Measurements from ENCODE around the gene GTF3C2. TPM values are rescaled to one million over a fixed set of nuclear protein-coding genes. Genes with fewer than 3 reads are reported as not detected.
"Not testable (repeated sequence)": the region's sequence is repeated elsewhere in the genome, so short reads cannot be mapped to it uniquely, and the experiment has no call there.

Gene GTF3C2
- total and polyA plus RNA-seq, 3 experiments from 2014 or later: 43.5 to 81.7 (median 76.7) TPM

GRCh38 chr2:27324720-27325119, 31.8 kb downstream of the GTF3C2 start:
- H3K27me3 Mint-ChIP-seq: no peaks in the 10 kb centered on the region
- Histone ChIP-seq H3K27me3 (ENCODE audit: insufficient read depth, low read length, poor library complexity, severe bottlenecking) (no peaks in the 10 kb centered on the region), H3K27ac (ENCODE audit: low read depth, low read length) (no peak overlapping the region), H3K4me1 (ENCODE audit: insufficient read depth, low read length) (peaks cover 15% of the 10 kb centered on the region), H3K4me3 (ENCODE audit: low read length) (no peak overlapping the region), H3K36me3 (ENCODE audit: insufficient read depth, low read length) (peaks cover 18% of the 10 kb centered on the region), H3K9me3 (ENCODE audit: low read length) (no peaks in the 10 kb centered on the region)
- peaks cover 19 to 36% (median 21%) of the 10 kb centered on the region in 3 donors for H3K4me1 Mint-ChIP-seq
- CTCF ChIA-PET: interaction anchor here (1.5 kb wide), 1 partner anchor 359 kb away, joined by 3 read pairs; no protein-coding TSS in a partner anchor
- DNase-seq: no peak
- peaks cover 5 to 51% (median 21%) of the 10 kb centered on the region in 3 donors for H3K36me3 Mint-ChIP-seq
- no peaks in the 10 kb centered on the region for H3K9me3 Mint-ChIP-seq
- POLR2A ChIA-PET: no interaction called here
- H3K27ac Mint-ChIP-seq: peak overlapping the region in 7 of 8 donors; percentile 55 to 100 (median 66)
- H3K4me3 Mint-ChIP-seq: peak overlapping the region; percentile 24 to 99 (median 81)

DNA sequence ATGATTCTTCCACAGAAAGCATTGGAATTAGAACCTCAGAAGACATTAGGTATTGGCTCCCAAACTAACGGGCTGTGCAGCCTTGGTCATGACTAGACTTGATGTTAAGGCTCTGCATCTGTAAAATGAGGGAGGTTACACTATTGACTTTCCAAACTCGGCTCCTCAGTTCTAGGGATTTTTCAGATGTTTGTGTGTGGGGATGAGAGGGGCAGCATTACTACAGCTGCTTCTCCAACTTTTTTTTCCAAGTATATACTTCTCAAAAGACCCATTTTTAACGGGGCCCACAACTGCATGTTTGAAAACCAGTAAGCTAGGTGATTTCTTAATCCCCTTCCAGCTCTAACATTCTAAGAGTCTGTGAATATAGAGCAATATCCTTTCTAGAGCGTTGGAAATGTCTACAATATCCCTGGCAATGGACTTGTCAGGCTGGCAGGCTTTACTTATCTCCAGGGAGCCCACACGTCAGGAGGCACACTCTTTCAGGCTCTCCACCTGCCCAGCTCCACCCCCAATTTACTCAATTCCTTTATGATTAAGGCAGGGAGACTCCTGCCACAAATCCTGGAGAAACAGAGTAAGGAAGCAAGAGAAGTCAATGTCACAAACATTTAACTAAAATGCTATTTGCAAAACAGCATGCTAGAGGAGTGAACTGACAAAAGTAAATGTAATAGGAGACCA, 32.8 kb downstream of the GTF3C2 start:
- Mint-ChIP-seq H3K36me3 (peaks cover 5 to 41% (median 21%) of the 10 kb centered on the region in 3 donors), H3K27ac (peak overlapping the region; percentile 94 to 100 (median 99)), H3K4me3 (peak overlapping the region; percentile 91 to 99 (median 97)), H3K4me1 (peaks cover 19 to 36% (median 21%) of the 10 kb centered on the region in 3 donors), H3K9me3 (no peaks in the 10 kb centered on the region), H3K27me3 (no peaks in the 10 kb centered on the region)
- H3K27me3 ChIP-seq (ENCODE audit: insufficient read depth, low read length, poor library complexity, severe bottlenecking): no peaks in the 10 kb centered on the region
- POLR2A ChIA-PET: no interaction called here
- H3K9me3 ChIP-seq (ENCODE audit: low read length): no peaks in the 10 kb centered on the region
- peak overlapping the region; percentile 87 for H3K4me3 ChIP-seq (ENCODE audit: low read length)
- DNase-seq: no peak
- peak overlapping the region; percentile 89 for H3K27ac ChIP-seq (ENCODE audit: low read depth, low read length)
- peaks cover 10% of the 10 kb centered on the region for H3K36me3 ChIP-seq (ENCODE audit: insufficient read depth, low read length)
- CTCF ChIA-PET: interaction anchor here (0.6 to 5.9 kb wide), 4 partner anchors 20 to 418 kb away, joined by 3 to 27 read pairs (median 5); partner anchors contain the start of genes EIF2B4, NRBP1 and SNX17
- H3K4me1 ChIP-seq (ENCODE audit: insufficient read depth, low read length): peaks cover 15% of the 10 kb centered on the region

GRCh38 chr2:27322766-27323595, 33.6 kb downstream of the GTF3C2 start, which contains the start of gene MPV17:
Gene MPV17 (minus strand): TSS chr2:27323097. CDS start chr2:27322517, 580 bp downstream.
- peak; percentile 78 to 91 (median 80) for DNase-seq
- peaks cover 0 to 33% (median 13%) of the 10 kb centered on the region in 3 donors for H3K36me3 Mint-ChIP-seq
- ChIA-PET POLR2A (interaction anchor here (1.0 to 1.2 kb wide), 2 partner anchors 86 to 1445 kb away, joined by 3 to 4 read pairs; partner anchors contain the start of genes ASXL2 and PPM1G), CTCF (interaction anchor here (0.9 to 5.9 kb wide), 4 partner anchors 19 to 106 kb away, joined by 3 to 27 read pairs (median 6); partner anchors contain the start of genes EIF2B4, NRBP1 and SNX17)
- peak within 1 kb of the TSS; percentile 87 for H3K4me3 ChIP-seq (ENCODE audit: low read length)
- peaks cover 15% of the 10 kb centered on the region for H3K4me1 ChIP-seq (ENCODE audit: insufficient read depth, low read length)
- peak within 1 kb of the TSS; percentile 91 to 99 (median 97) for H3K4me3 Mint-ChIP-seq
- H3K27me3 Mint-ChIP-seq: no peaks in the 10 kb centered on the region
- H3K27ac ChIP-seq (ENCODE audit: low read depth, low read length): peak within 1 kb of the TSS; percentile 89
- H3K9me3 Mint-ChIP-seq: no peaks in the 10 kb centered on the region
- no peaks in the 10 kb centered on the region for H3K27me3 ChIP-seq (ENCODE audit: insufficient read depth, low read length, poor library complexity, severe bottlenecking)
- no peaks in the 10 kb centered on the region for H3K9me3 ChIP-seq (ENCODE audit: low read length)
- peaks cover 3% of the 10 kb centered on the region for H3K36me3 ChIP-seq (ENCODE audit: insufficient read depth, low read length)
- peaks cover 19 to 36% (median 21%) of the 10 kb centered on the region in 3 donors for H3K4me1 Mint-ChIP-seq
- peak within 1 kb of the TSS; percentile 94 to 100 (median 99) for H3K27ac Mint-ChIP-seq

DNA sequence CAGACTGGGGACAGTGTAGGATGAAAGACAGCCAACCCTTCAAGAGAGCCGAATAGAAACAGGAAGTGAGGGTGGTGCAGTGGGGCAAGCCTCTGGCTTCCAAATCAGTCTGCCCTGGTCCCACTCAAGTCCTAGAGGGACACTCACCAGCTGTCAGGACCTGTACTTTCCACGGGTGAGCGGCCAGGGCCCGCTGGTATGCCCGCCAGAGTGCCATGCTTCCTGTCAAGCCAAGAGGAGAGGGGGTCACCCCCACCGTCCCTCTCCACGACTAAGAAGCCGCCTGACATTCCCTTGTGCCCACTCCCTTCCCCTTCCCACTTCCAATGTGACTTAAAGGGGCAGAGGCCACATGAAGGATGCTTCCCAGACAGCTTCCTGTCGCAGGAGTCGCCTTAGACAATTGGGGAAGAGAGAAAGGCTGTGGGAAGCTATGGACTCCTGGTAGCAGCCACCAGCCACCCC, 34.2 kb downstream of the GTF3C2 start:
- no peaks in the 10 kb centered on the region for H3K9me3 ChIP-seq (ENCODE audit: low read length)
- H3K4me3 ChIP-seq (ENCODE audit: low read length): peak overlapping the region; percentile 87
- Mint-ChIP-seq H3K4me3 (peak overlapping the region; percentile 91 to 99 (median 97)), H3K27me3 (no peaks in the 10 kb centered on the region), H3K27ac (peak overlapping the region; percentile 94 to 100 (median 99)), H3K36me3 (peaks cover 0 to 33% (median 11%) of the 10 kb centered on the region in 3 donors), H3K9me3 (no peaks in the 10 kb centered on the region), H3K4me1 (peaks cover 19 to 36% (median 21%) of the 10 kb centered on the region in 3 donors)
- no peaks in the 10 kb centered on the region for H3K36me3 ChIP-seq (ENCODE audit: insufficient read depth, low read length)
- no peaks in the 10 kb centered on the region for H3K27me3 ChIP-seq (ENCODE audit: insufficient read depth, low read length, poor library complexity, severe bottlenecking)
- peak overlapping the region; percentile 89 for H3K27ac ChIP-seq (ENCODE audit: low read depth, low read length)
- POLR2A ChIA-PET: interaction anchor here (0.5 to 1.2 kb wide), 3 partner anchors 13 to 1444 kb away, joined by 3 to 6 read pairs (median 4); partner anchors contain the start of genes ASXL2 and PPM1G
- H3K4me1 ChIP-seq (ENCODE audit: insufficient read depth, low read length): peaks cover 15% of the 10 kb centered on the region
- peak in 2 of 5 donors; percentile 5 to 19 for DNase-seq
- CTCF ChIA-PET: interaction anchor here (0.9 to 5.9 kb wide), 3 partner anchors 19 to 48 kb away, joined by 4 to 27 read pairs (median 7); partner anchors contain the start of genes EIF2B4 and SNX17

DNA sequence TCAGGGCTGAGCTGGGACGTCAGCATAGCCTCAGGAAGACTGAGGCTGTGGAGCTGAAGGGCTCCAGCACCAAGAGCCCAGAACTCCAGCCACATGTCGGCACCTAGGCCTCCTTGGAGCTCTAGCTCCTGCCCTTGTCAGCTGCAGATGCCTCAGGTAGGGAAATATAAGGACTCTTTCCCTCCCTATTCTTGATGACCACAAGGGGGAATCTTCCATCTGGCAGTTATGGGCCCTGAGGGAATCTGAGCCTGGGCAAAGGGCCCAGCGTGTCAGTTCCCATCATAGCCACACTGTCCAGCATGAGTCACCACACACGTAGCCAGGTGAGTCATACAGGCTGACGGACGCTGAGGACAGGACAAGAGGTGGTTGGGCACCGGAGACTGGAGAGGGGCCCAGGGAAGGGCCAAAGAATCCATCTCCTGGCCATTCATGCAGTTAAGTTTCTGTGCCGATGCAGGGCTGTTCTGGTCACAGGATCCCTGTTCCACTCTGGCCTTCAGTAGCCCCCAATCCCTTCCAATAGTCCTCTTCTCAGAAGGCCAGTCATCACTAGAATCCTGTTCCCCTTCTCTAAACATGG, 35.5 kb downstream of the GTF3C2 start:
- ChIA-PET CTCF (interaction anchor here (0.6 to 5.9 kb wide), 4 partner anchors 17 to 363 kb away, joined by 3 to 27 read pairs (median 5); partner anchors contain the start of genes EIF2B4 and SNX17), POLR2A (no interaction called here)
- H3K36me3 ChIP-seq (ENCODE audit: insufficient read depth, low read length): no peaks in the 10 kb centered on the region
- peaks cover 19 to 36% (median 21%) of the 10 kb centered on the region in 3 donors for H3K4me1 Mint-ChIP-seq
- H3K36me3 Mint-ChIP-seq: peaks cover 0 to 30% (median 6%) of the 10 kb centered on the region in 3 donors
- no peaks in the 10 kb centered on the region for H3K9me3 Mint-ChIP-seq
- H3K27me3 ChIP-seq (ENCODE audit: insufficient read depth, low read length, poor library complexity, severe bottlenecking): no peaks in the 10 kb centered on the region
- peaks cover 15% of the 10 kb centered on the region for H3K4me1 ChIP-seq (ENCODE audit: insufficient read depth, low read length)
- H3K4me3 ChIP-seq (ENCODE audit: low read length): no peak overlapping the region
- H3K4me3 Mint-ChIP-seq: peak overlapping the region in 3 of 7 donors; percentile 32 to 97 (median 44)
- H3K9me3 ChIP-seq (ENCODE audit: low read length): no peaks in the 10 kb centered on the region
- no peak overlapping the region for H3K27ac ChIP-seq (ENCODE audit: low read depth, low read length)
- peak overlapping the region in 2 of 8 donors; percentile 42 to 94 for H3K27ac Mint-ChIP-seq
- H3K27me3 Mint-ChIP-seq: no peaks in the 10 kb centered on the region
- no peak for DNase-seq

DNA sequence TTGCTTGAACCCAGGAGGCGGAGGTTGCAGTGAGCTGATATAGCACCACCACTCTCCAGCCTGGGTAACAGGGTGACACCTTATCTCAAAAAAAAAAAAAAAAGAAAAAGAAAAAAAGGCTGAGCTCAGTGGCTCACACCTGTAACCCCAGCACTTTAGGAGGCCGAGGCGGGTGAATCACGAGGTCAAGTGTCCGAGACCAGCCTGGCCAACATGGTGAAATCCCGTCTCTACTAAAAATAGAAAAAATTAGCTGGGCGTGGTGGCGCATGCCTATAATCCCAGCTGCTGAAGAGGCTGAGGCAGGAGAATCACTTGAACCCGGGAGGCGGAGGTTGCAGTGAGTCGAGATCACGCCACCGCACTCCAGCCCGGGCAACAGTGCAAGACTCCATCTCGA, 36.7 kb downstream of the GTF3C2 start:
- not testable (repeated sequence) for H3K4me3 ChIP-seq (ENCODE audit: low read length); H3K36me3 ChIP-seq (ENCODE audit: insufficient read depth, low read length); DNase-seq; H3K27ac ChIP-seq (ENCODE audit: low read depth, low read length); H3K9me3 ChIP-seq (ENCODE audit: low read length); H3K27me3 ChIP-seq (ENCODE audit: insufficient read depth, low read length, poor library complexity, severe bottlenecking); H3K27ac Mint-ChIP-seq; H3K9me3 Mint-ChIP-seq; H3K27me3 Mint-ChIP-seq; H3K4me3 Mint-ChIP-seq
- peaks cover 15% of the 10 kb centered on the region for H3K4me1 ChIP-seq (ENCODE audit: insufficient read depth, low read length)
- peaks cover 19 to 36% (median 21%) of the 10 kb centered on the region in 3 donors for H3K4me1 Mint-ChIP-seq
- H3K36me3 Mint-ChIP-seq: peaks cover 0 to 27% (median 2%) of the 10 kb centered on the region in 3 donors
- ChIA-PET POLR2A (interaction anchor here (0.7 kb wide), 2 partner anchors 351 to 1619 kb away, joined by 4 to 5 read pairs; no protein-coding TSS in a partner anchor), CTCF (interaction anchor here (5.9 kb wide), 1 partner anchor 16 kb away, joined by 27 read pairs; no protein-coding TSS in a partner anchor)
